ENCODE data around the gene SNTA1. TPM values are rescaled to one million over a fixed set of nuclear protein-coding genes. Genes with fewer than 3 reads are reported as not detected.
A peak's percentile ranks its signal among the peaks of the same experiment; 100 is the strongest.

The SNTA1 gene
- total and polyA plus RNA-seq, 2 of the 13 experiments (the other 11 are each of a cell fraction or from before 2014, with no cell fraction given), result 16.4 to 18.3 TPM

GRCh38 chr20:33489495-33490022 lies 46.0 kb upstream of the SNTA1 start (continued):
- TF ChIP-seq, protein P1, sequence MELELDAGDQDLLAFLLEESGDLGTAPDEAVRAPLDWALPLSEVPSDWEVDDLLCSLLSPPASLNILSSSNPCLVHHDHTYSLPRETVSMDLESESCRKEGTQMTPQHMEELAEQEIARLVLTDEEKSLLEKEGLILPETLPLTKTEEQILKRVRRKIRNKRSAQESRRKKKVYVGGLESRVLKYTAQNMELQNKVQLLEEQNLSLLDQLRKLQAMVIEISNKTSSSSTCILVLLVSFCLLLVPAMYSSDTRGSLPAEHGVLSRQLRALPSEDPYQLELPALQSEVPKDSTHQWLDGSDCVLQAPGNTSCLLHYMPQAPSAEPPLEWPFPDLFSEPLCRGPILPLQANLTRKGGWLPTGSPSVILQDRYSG (CRISPR knock-in tag; IDR thresholded peaks at IDR 0.05), result peak; percentile 70; the same call in 1 of the 2 replicates
- TF ChIP-seq PLSCR1 (CRISPR knock-in tag; IDR thresholded peaks at IDR 0.05; ENCODE audit: borderline replicate concordance), result no peak; the same call in 1 of the 2 replicates
- TF ChIP-seq ZNF543 (CRISPR knock-in tag; IDR thresholded peaks at IDR 0.05), result peak; percentile 87
- TF ChIP-seq GPN1 (CRISPR knock-in tag; IDR thresholded peaks at IDR 0.05; ENCODE audit: borderline replicate concordance), result 0 out of 2 replicates have a peak, but pooled peaks have one; percentile 61
- peak; percentile 65; the same call in 1 of the 2 replicates for TF ChIP-seq ZNF619 (CRISPR knock-in tag; IDR thresholded peaks at IDR 0.05)
- TF ChIP-seq ZMAT3 (CRISPR knock-in tag; conservative IDR thresholded peaks at IDR 0.05), result peak; percentile 14; the same call in 1 of the 2 replicates
- peak; percentile 82; the same call in 1 of the 2 replicates for TF ChIP-seq ZBTB38 (CRISPR knock-in tag; IDR thresholded peaks at IDR 0.05)
- TF ChIP-seq CHCHD3 (CRISPR knock-in tag; IDR thresholded peaks at IDR 0.05), result no peak
- TF ChIP-seq FOXO4 (CRISPR knock-in tag; conservative IDR thresholded peaks at IDR 0.05), result no peak
- TF ChIP-seq ZBTB3 (CRISPR knock-in tag; IDR thresholded peaks at IDR 0.05; ENCODE audit: borderline replicate concordance, low read depth), result peak; percentile 77
- 0 out of 2 replicates have a peak, but pooled peaks have one; percentile 20 for TF ChIP-seq RFXANK (CRISPR knock-in tag; IDR thresholded peaks at IDR 0.05)
- TF ChIP-seq GATA4 (IDR thresholded peaks at IDR 0.05; ENCODE audit: borderline replicate concordance, low read depth), result peak; percentile 87
- TF ChIP-seq KDM1A (CRISPR knock-in tag; IDR thresholded peaks at IDR 0.05), result peak; percentile 59; the same call in 1 of the 2 replicates
- peak; percentile 46; the same call in 1 of the 2 replicates for TF ChIP-seq FOXP4 (CRISPR knock-in tag; IDR thresholded peaks at IDR 0.05)
- TF ChIP-seq TFE3 (CRISPR knock-in tag; IDR thresholded peaks at IDR 0.05), result peak; percentile 99
- TF ChIP-seq ZSCAN30 (CRISPR knock-in tag; IDR thresholded peaks at IDR 0.05), result no peak
- TF ChIP-seq RFX5 (IDR thresholded peaks at IDR 0.05; ENCODE audit: low read depth, low read length), result peak; percentile 53
- TF ChIP-seq MAFF (IDR thresholded peaks at IDR 0.05; ENCODE audit: low read depth, low read length), result no peak
- TF ChIP-seq TAF1 (CRISPR knock-in tag; IDR thresholded peaks at IDR 0.05), result peak; percentile 87
- peak; percentile 77; the same call in 1 of the 2 replicates for TF ChIP-seq ZNF747 (CRISPR knock-in tag; IDR thresholded peaks at IDR 0.05; ENCODE audit: borderline replicate concordance)
- no peak for TF ChIP-seq PREB (CRISPR knock-in tag; IDR thresholded peaks at IDR 0.05)
- no peak for TF ChIP-seq DDIT3 (CRISPR knock-in tag; IDR thresholded peaks at IDR 0.05)
